ENCODE results near the gene JSRP1.

DNA sequence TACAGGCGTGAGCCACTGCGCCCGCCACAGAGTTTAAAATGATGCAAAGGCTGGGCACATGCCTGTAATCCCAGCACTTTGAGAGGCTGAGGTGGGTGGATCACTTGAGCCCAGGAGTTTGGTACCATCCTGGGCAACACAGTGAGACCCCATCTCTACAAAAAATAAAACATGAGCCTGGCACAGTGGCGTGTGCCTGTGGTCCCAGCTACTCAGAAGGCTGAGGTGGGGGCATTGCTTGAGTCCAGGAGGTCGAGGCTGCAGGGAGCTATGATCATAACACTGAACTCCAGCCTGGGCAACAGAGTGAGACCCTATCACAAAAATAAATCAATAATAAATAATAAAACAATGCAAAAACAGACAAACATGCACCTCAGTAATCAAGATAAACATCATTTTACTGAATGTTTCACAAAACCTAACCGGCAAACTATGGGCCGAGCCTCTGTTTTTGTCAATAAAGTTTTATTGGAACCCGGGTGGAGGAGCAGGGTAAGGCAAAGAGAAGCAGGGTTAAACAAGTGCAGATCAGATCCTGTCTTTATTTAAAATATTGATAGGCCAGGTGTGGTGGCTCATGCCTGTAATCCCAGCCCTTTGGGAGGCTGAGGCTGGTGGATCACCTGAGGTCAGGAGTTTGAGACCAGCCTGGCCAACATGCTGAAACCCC, 27.8 kb upstream of the JSRP1 start:
- TF ChIP-seq CTCF (conservative IDR thresholded peaks at IDR 0.05 in 1 of 2, IDR thresholded peaks at IDR 0.05 in 1 of 2; ENCODE audit: low read depth in 1 of 2, low read length in 2 of 2) (no peak), EZH2 (IDR thresholded peaks at IDR 0.05; ENCODE audit: low read length, missing control alignments) (no peak)

Data from fibroblast of lung (primary cell).